Measurements from ENCODE around the gene MORN5. TPM values are rescaled to one million over a fixed set of nuclear protein-coding genes. Genes with fewer than 3 reads are reported as not detected.

MORN5 gene
- polyA plus RNA-seq, 1 donor: not detected

GRCh38 chr9:122124528-122124927, 35.2 kb upstream of the MORN5 start:
- no peak for DNase-seq (ENCODE audit: low read depth)

- DNase-seq (ENCODE audit: low read depth): peak; percentile 26
Measured at GRCh38 chr9:122125158-122125508, 34.6 kb upstream of the MORN5 start.

GRCh38 chr9:122125509-122126330, 34.0 kb upstream of the MORN5 start:
- no peak for DNase-seq (ENCODE audit: low read depth)

- DNase-seq (ENCODE audit: low read depth): no peak
Measured at GRCh38 chr9:122126331-122127261, 33.1 kb upstream of the MORN5 start.

- DNase-seq (ENCODE audit: low read depth): no peak
Measured at GRCh38 chr9:122127396-122127798, 32.3 kb upstream of the MORN5 start.

- no peak for DNase-seq (ENCODE audit: low read depth)
Measured at GRCh38 chr9:122128007-122128968, 31.4 kb upstream of the MORN5 start.

- DNase-seq (ENCODE audit: low read depth): no peak
Measured at GRCh38 chr9:122128969-122129343, 30.8 kb upstream of the MORN5 start.

GRCh38 chr9:122129969-122130368, 29.7 kb upstream of the MORN5 start:
- DNase-seq (ENCODE audit: low read depth): no peak

GRCh38 chr9:122130837-122131236, 28.9 kb upstream of the MORN5 start:
- DNase-seq (ENCODE audit: low read depth): no peak

- DNase-seq (ENCODE audit: low read depth): no peak
Measured at GRCh38 chr9:122131401-122132001, 28.2 kb upstream of the MORN5 start.

- no peak for DNase-seq (ENCODE audit: low read depth)
Measured at GRCh38 chr9:122132539-122132938, 27.2 kb upstream of the MORN5 start.

- no peak for DNase-seq (ENCODE audit: low read depth)
Measured at GRCh38 chr9:122133263-122133983, 26.3 kb upstream of the MORN5 start.

GRCh38 chr9:122133984-122134535, 25.6 kb upstream of the MORN5 start:
- DNase-seq (ENCODE audit: low read depth): no peak

- no peak for DNase-seq (ENCODE audit: low read depth)
Measured at GRCh38 chr9:122134822-122135528, 24.7 kb upstream of the MORN5 start.

GRCh38 chr9:122135529-122135859, 24.2 kb upstream of the MORN5 start:
- no peak for DNase-seq (ENCODE audit: low read depth)

GRCh38 chr9:122138560-122139268, 21.0 kb upstream of the MORN5 start:
- DNase-seq (ENCODE audit: low read depth): no peak

- DNase-seq (ENCODE audit: low read depth): no peak
Measured at GRCh38 chr9:122140368-122141193, 19.1 kb upstream of the MORN5 start.

GRCh38 chr9:122141671-122142070, 18.0 kb upstream of the MORN5 start:
- no peak for DNase-seq (ENCODE audit: low read depth)
